ENCODE measurements around the gene CENPM.

Gene CENPM

DNA sequence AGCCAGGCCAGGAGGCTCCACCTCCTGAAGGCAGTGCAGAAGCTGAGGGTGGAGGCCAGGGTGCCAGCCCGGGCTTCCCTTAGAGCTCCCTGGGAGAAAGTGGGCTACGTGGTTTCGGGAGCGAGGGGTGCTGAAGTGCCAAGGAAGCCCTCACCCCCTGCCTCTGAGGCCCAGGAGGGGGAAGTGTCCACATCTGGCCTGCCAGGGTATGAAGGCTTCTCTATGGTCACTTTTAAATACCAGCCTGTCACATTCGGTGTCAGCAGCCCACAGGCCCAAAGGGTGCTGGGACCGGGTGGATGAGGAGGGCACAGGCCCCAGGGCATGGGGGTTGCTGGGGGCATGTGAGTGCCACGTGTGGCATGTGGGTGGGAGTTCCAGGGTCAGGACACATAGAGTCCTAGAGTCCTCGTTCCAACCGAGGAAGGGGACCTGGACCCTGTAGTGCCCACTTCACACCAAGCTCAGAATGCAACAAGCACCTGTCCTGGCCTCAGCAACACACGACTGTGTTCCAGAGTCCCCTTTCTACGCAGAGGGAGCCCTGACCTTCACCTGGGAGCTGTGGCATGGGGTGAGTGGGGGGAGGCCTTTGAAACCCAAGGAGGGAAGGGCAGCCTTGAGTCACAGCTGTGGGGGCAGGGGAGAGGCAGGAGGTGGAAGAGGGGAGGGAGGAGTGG is 33.8 kb downstream of the CENPM start:
- TF ChIP-seq, protein P1, sequence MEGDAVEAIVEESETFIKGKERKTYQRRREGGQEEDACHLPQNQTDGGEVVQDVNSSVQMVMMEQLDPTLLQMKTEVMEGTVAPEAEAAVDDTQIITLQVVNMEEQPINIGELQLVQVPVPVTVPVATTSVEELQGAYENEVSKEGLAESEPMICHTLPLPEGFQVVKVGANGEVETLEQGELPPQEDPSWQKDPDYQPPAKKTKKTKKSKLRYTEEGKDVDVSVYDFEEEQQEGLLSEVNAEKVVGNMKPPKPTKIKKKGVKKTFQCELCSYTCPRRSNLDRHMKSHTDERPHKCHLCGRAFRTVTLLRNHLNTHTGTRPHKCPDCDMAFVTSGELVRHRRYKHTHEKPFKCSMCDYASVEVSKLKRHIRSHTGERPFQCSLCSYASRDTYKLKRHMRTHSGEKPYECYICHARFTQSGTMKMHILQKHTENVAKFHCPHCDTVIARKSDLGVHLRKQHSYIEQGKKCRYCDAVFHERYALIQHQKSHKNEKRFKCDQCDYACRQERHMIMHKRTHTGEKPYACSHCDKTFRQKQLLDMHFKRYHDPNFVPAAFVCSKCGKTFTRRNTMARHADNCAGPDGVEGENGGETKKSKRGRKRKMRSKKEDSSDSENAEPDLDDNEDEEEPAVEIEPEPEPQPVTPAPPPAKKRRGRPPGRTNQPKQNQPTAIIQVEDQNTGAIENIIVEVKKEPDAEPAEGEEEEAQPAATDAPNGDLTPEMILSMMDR (IDR thresholded peaks at IDR 0.05), result no peak
- H3K27me3 ChIP-seq, result peaks cover 93% of the 10 kb centered on the region
- H3K36me3 ChIP-seq, result no peaks in the 10 kb centered on the region
- no peaks in the 10 kb centered on the region for H3K9me3 ChIP-seq
- no peak overlapping the region for H3K4me3 ChIP-seq (ENCODE audit: low read depth in 1 of 2, low read length in 1 of 2)
- H3K27ac ChIP-seq, result no peak overlapping the region
- peaks cover 26 to 41% of the 10 kb centered on the region in 2 experiments for H3K4me1 ChIP-seq (ENCODE audit: control insufficient read depth in 1 of 2, insufficient read depth in 1 of 2, low read depth in 1 of 2, low read length in 1 of 2)

- no peak overlapping the region for H3K4me3 ChIP-seq (ENCODE audit: low read depth in 1 of 2, low read length in 1 of 2)
- peaks cover 86% of the 10 kb centered on the region for H3K27me3 ChIP-seq
- H3K36me3 ChIP-seq, result no peaks in the 10 kb centered on the region
- H3K9me3 ChIP-seq, result no peaks in the 10 kb centered on the region
- H3K27ac ChIP-seq, result no peak overlapping the region
- TF ChIP-seq, protein P1 (IDR thresholded peaks at IDR 0.05), result no peak
- H3K4me1 ChIP-seq (ENCODE audit: control insufficient read depth in 1 of 2, insufficient read depth in 1 of 2, low read depth in 1 of 2, low read length in 1 of 2), result peaks cover 30 to 45% of the 10 kb centered on the region in 2 experiments
These were observed 34.5 kb downstream of the CENPM start for GRCh38 chr22:41912338-41913039.

DNA sequence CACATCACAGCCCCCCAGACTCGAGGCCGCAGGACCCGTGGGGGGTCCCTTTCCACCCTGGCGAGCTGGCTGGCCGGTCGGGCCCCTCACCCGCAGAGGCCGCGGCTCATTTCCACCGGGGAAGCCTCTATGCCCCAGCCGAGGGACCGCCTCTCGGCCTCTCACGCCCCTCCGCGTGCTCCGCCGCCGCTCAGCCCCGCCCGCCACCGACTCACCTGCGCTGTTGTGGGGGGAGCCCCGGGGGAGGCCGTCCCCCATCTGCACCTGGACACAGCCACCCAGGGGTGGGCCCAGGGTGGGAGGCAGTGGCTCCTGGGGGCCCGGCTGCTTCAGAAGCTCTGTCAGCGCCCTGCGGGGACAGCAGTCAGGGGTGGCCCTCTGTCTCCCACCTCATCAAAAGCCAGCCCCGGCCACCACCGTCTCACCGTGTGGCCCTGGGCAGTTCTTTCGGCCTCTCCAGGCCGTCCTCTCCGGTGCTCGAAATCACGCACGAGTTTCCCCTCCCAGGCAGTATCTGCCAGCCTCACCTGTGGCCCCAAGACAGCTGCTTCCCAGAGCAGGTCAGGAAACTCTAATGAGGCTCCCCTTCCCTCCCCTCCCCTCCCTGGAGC is 35.8 kb downstream of the CENPM start:
- no peak overlapping the region for H3K27ac ChIP-seq
- H3K27me3 ChIP-seq, result peaks cover 73% of the 10 kb centered on the region
- H3K4me3 ChIP-seq (ENCODE audit: low read depth in 1 of 2, low read length in 1 of 2), result peak overlapping the region in 1 of 2 experiments; percentile 38
- H3K4me1 ChIP-seq (ENCODE audit: control insufficient read depth in 1 of 2, insufficient read depth in 1 of 2, low read depth in 1 of 2, low read length in 1 of 2), result peaks cover 31 to 46% of the 10 kb centered on the region in 2 experiments
- H3K36me3 ChIP-seq, result peaks cover 8% of the 10 kb centered on the region
- TF ChIP-seq, protein P1 (IDR thresholded peaks at IDR 0.05), result no peak
- no peaks in the 10 kb centered on the region for H3K9me3 ChIP-seq

GRCh38 chr22:41910050-41911000 is 36.6 kb downstream of the CENPM start:
- Histone ChIP-seq H3K36me3 (peaks cover 16% of the 10 kb centered on the region), H3K4me1 (ENCODE audit: control insufficient read depth in 1 of 2, insufficient read depth in 1 of 2, low read depth in 1 of 2, low read length in 1 of 2) (peaks cover 31 to 46% of the 10 kb centered on the region in 2 experiments), H3K9me3 (no peaks in the 10 kb centered on the region), H3K4me3 (ENCODE audit: low read depth in 1 of 2, low read length in 1 of 2) (peak overlapping the region; percentile 17 to 38), H3K27ac (no peak overlapping the region), H3K27me3 (peaks cover 65% of the 10 kb centered on the region)
- TF ChIP-seq, protein P1 (IDR thresholded peaks at IDR 0.05), result no peak

All from neutrophil (primary cell).